HG03520 (cell line): ENCODE results near the gene SLC35B2.

Experiments
- ATAC-seq: cut with Tn5 transposase; IDR thresholded peaks from one replicate; pipeline ENCODE4 v1.9.1; 2021; ENCODE audit warnings: mild to moderate bottlenecking, moderate library complexity; ENCODE audit not compliant: unreplicated experiment

SLC35B2 gene

GRCh38 chr6:44269178-44269920, 12.0 kb upstream of the SLC35B2 start:
- no peak for ATAC-seq

GRCh38 chr6:44268095-44268628, 10.8 kb upstream of the SLC35B2 start:
- ATAC-seq, result no peak

DNA sequence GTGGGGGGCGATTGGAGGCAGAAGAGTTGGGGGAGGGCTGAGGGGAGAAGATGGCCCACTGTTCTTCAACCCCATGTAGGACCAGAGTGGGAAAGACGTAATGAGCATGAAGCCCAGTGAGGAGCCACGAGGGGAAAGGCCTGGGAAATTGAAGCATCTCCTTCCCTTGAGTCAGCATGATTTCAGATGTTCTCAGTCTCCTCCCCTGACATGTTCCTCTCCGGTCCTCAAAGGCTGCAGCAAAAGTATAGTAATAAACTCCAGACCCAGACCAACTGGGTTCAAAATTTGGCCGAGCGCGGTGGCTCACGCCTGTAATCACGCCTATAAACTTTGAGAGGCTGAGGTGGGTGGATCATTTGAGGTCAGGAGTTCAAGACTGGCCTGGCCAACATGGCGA, 9.9 kb upstream of the SLC35B2 start:
- no peak for ATAC-seq

DNA sequence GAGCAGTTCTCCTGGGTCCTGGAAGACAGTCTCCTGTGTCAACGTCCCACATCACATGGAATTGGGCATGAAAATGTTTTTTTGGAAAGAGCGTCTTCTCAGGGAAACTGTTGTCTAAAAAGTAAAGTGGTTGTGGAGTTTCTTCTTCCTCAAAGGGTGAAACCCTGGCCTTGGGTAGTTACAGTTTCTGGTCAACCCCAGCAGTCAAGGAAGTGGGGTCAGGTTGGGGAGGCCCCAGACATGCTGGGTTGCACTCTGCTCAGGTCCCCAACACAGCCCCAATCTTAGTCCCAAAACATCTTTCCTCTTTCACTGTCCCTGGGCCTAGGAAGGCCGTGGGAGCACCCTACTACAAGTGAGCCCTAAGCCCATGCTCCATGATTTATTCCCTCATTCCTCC, 9.0 kb upstream of the SLC35B2 start:
- ATAC-seq, result no peak

GRCh38 chr6:44265722-44266233, 8.4 kb upstream of the SLC35B2 start:
- ATAC-seq, result no peak

GRCh38 chr6:44265007-44265721, 7.8 kb upstream of the SLC35B2 start, which contains the start of gene NFKBIE:
Gene NFKBIE, minus strand, starts transcription at chr6:44265551. Its CDS starts 205 bp downstream, at chr6:44265346.
- ATAC-seq, result peak; percentile 33

DNA sequence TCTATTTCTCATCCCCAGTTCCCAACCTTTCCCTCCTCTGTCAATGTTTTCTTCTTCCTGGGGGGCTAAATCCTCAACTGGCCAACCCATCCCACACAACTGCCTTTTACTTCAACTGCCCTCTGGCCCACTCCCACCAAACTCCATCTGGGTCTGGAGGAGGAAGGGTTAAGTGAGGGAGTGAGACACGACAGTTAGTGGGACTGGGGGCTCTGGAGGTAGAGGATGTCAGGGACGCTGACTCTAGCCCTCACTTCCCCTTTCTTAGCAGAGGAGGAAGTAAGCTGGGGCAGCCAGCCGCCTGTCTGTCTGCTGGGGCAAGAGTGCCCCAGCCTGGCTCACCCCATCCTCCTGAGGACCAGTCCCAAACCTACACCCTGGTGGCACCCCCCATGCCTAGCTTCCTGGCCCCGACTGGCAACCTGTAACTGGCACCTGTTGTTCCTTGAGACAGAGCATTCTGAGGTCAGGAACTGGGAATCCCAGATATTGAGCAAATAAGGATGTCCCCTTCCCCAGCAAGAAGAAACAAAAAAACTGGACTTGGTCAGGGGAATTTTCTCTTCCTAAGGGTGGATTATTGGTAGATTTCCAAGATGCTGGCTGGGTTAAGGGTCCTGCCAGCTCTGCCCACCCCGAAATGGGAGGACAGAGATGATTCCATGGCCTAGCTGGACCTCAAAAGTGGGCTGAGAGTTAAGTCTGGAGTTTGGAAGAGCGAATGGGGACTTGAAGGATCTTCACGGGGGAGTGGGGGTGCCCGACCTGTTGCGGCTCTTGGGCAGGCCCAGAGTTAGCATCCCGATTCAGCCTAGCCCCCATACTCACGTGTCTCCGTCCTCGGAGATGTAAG, 7.1 kb upstream of the SLC35B2 start:
- ATAC-seq, result peak; percentile 29

DNA sequence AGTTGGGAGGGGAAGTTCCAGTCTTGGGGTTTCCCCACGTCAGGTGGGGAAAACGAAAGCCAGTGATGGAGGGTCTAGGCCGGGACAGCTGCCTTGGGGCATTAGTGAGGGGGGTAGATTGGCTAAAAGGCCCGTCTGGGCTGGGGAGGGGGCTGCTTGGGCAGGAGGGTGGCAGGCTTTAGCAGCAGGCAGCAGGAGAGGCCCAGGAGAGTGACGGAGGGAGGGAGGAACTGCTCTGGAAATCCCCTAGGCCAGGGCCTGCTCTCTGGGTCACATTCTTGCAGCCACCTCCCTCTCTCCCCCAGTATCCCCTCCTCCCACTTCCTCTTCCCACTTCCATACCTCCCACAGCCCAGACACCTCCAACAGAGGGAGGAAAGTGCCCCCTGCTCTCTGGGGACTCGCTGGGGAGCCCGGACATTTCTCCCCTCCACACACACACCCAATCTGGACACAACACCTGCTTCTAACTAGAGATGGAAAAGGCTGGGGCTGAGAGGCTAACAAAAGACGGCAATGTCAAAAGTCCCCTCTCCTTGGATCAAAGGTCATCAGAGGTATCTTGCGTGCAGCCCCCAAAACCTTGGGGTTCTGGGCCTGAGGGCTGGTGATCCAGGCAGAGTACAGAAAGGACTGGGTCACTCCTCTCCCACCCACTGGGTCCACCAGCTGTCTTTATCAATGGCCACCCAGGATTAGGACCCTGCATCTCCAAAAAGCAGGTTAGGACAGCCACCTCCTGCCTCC, 6.2 kb upstream of the SLC35B2 start:
- ATAC-seq, result no peak

DNA sequence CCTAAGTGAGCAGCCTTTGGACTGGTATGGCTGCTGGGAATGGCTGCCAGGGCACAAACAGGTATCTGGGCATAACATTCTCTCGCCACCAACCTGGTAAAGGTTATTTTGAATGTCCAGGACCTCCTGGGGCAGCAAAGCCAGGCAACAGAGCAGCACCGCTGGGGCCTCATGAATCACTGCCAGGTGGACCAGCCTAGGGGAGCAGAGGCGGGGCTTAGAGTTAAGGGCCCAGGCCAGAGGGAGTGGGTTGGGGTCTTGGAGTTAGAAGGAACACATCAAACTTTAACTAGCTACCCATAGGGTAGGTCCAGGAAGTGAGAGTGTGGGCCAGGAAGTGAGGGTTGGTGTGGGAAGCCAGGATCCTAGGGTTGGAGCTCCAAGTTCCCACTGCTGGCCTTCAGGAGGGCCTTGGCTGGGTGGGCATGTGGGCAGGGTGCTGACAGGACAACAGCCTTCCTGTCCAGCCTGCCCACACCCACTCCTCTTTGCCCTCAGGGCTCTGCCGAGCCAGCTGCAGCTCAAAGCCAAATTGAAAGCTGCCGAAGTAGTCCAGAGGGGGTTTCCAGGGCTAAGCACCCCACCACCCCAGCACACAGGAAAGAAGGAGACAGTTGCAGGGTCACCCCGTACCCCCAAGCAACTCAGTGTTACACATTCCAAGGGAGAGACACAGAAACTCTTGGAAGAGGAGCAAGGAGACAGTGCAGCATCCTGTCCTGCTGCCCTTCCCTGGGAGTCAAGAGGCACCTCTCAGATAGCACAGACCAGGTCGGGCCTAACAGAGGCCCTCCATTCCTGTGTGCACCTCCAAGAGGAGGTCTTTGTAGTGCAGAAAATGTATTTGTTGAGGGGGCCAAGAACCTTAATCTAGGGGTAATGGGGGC, 5.4 kb upstream of the SLC35B2 start:
- no peak for ATAC-seq

DNA sequence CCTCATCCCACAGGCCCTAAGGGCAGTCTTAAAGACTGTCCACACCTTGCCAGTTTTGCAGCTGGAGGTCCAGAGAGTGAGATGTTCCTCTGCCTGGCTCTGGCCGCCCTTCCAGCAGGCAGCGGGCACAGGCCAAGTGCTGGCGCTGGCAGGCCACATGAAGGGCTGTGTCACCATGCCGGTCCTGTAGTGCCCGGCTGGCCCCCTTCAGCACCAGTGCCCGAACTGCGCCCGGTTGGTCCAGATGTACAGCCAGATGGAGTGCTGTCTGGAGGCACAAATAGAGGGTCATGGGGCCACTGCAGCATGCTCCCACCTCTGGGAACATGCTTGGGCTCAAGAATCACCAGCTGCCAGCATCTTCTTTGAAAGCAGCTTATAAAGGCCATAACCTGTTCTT, 4.3 kb upstream of the SLC35B2 start:
- no peak for ATAC-seq

DNA sequence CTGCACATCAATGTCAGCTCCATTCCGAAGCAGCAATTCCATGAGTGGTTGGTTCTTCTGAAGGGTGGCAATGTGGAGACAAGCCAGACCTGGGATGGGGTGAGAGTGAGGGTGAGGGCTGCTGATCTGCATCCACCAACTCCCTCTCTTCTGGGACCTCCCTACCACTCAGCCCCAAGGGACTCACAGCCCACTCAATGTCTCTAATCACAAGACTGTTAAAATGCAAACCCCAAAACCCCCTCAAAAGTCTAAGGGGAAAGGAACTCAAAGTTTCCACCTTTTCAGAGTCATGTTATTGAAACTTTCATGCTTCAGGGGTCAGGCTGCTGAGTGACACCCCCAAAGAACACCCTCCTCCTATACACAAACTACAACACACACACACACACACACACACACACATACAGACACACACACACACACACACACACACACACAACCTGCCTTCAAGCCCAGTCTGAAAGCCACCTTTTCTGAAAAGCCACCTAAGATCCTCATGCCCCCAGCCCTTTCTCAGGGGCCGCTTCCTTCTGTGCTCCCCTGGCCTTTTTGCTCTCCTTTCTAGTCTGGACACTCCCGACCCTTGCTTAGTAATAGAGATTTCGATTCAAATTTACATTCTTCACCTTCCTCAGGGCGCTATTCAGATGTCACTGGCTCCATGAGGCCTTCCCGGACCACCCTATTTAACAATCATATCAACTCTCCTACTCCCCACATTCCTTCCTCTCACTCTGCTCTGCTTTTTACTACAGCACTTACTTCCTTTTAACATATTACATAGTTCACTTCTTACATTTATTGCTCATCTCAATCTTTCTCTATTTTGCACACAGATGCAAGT, 3.3 kb upstream of the SLC35B2 start:
- ATAC-seq, result no peak

GRCh38 chr6:44260011-44260410, 2.7 kb upstream of the SLC35B2 start:
- no peak for ATAC-seq

GRCh38 chr6:44258921-44259320, 1.6 kb upstream of the SLC35B2 start:
- ATAC-seq, result no peak

- ATAC-seq, result no peak
Measured at GRCh38 chr6:44258325-44258863, 1.1 kb upstream of the SLC35B2 start.

GRCh38 chr6:44257753-44258324, 511 bp upstream of the SLC35B2 start:
- peak; percentile 21 for ATAC-seq

- ATAC-seq, result no peak
Measured at GRCh38 chr6:44256775-44257024, 628 bp downstream of the SLC35B2 start.

- no peak for ATAC-seq
Measured at GRCh38 chr6:44255871-44256774, 1.2 kb downstream of the SLC35B2 start.
